K562 (cell line): ENCODE measurements around the gene ABCB10. TPM values are rescaled to one million over a fixed set of nuclear protein-coding genes. Genes with fewer than 3 reads are reported as not detected.

Experiments used
- BRD9 ChIP-seq: fragments of 450-650 bp; IDR thresholded peaks from 2 replicates; pipeline ENCODE4 v1.6.1; 2018; ENCODE audit warnings: low read depth; ENCODE audit not compliant: partially characterized antibody
- CHD1 ChIP-seq: fragments of 200-600 bp; sonication (generic); IDR thresholded peaks from one replicate; pipeline ENCODE4 v1.6.1; 2012; ENCODE audit warnings: mild to moderate bottlenecking, moderate library complexity, low read length, inconsistent platforms
- FOXM1 ChIP-seq, 2 experiments: fragments of 450-650 bp in 1 of 2; sonication (generic) in 1 of 2; formaldehyde crosslinking in 1 of 2; IDR thresholded peaks; 2 replicates each; pipeline versions ENCODE4 v1.6.1 to v1.9.0; 2017 to 2022; ENCODE audit warnings: low read depth in 2 of 2, mild to moderate bottlenecking in 2 of 2, missing genetic modification reagents in 1 of 2, moderate library complexity in 1 of 2
- HDAC1 ChIP-seq, 2 experiments: fragments of 450-650 bp; IDR thresholded peaks; 2 replicates each; pipeline ENCODE4 v1.6.1; 2016 to 2017; ENCODE audit warnings: inconsistent platforms in 1 of 2, mild to moderate bottlenecking in 1 of 2, moderate library complexity in 1 of 2
- MCM5 ChIP-seq: fragments of 450-650 bp; IDR thresholded peaks from 2 replicates; pipeline ENCODE4 v1.6.1; 2016; ENCODE audit warnings: low read depth
- NUFIP1 ChIP-seq: fragments of 450-650 bp; IDR thresholded peaks from 2 replicates; pipeline ENCODE4 v1.6.1; 2018; ENCODE audit not compliant: partially characterized antibody
- PHB2 ChIP-seq: fragments of 450-650 bp; IDR thresholded peaks from 2 replicates; pipeline ENCODE4 v1.6.1; 2017; ENCODE audit warnings: low read depth
- PYGO2 ChIP-seq: fragments of 450-650 bp; IDR thresholded peaks from 2 replicates; pipeline ENCODE4 v1.6.1; 2016; ENCODE audit warnings: mild to moderate bottlenecking, missing genetic modification characterization, moderate library complexity, missing compliant biosample characterization
- RB1 ChIP-seq: fragments of 450-650 bp; IDR thresholded peaks from 2 replicates; pipeline ENCODE4 v1.6.1; 2017; ENCODE audit warnings: low read depth, mild to moderate bottlenecking
- XRCC3 ChIP-seq: fragments of 450-650 bp; IDR thresholded peaks from 2 replicates; pipeline ENCODE4 v1.6.1; 2017; ENCODE audit warnings: mild to moderate bottlenecking, moderate library complexity
- ZNF134 ChIP-seq: fragments of 250-450 bp; sonication (Bioruptor Pico); conservative IDR thresholded peaks from 2 replicates; pipeline ENCODE4 v1.4.0; 2020
- ZNF184 ChIP-seq: sonication (generic); formaldehyde crosslinking; IDR thresholded peaks from 2 replicates; pipeline ENCODE4 v1.5.0; 2020; ENCODE audit warnings: missing genetic modification reagents
- ZNF384 ChIP-seq: IDR thresholded peaks from 2 replicates; pipeline ENCODE4 v1.6.1; 2012; ENCODE audit warnings: low read depth, low read length, improper control_type of control experiment
- ZNF668 ChIP-seq: fragments of 250-450 bp; sonication (Bioruptor Pico); IDR thresholded peaks from 2 replicates; pipeline ENCODE4 v1.8.0; 2022; ENCODE audit warnings: mild to moderate bottlenecking, inconsistent platforms
- ZNF79 ChIP-seq: fragments of 250-450 bp; sonication (Bioruptor Pico); IDR thresholded peaks from 2 replicates; pipeline ENCODE4 v1.4.0; 2020; ENCODE audit warnings: low read depth, mild to moderate bottlenecking, moderate library complexity
- polyA plus RNA-seq, 8 experiments: library from polyadenylated mRNA; depleted of rRNA in 4 of 8; stranded (reverse) in 5 of 8; unstranded in 3 of 8; fragments of >200 nt; fragmentation: Nextera tagmentation in 2 of 8; fragmentation: Illumina TruSeq in 1 of 8; extraction: Ambion mirVana in 2 of 8; extraction: Trizol in 1 of 8; gene quantifications; 2 replicates each; pipeline versions ENCODE4 v1.2.1 to v1.2.3, GENCODE V29; 2011 to 2014; ENCODE audit warnings: inconsistent platforms in 1 of 8, missing spikeins in 1 of 8
- total RNA-seq, 7 experiments: library from RNA; depleted of rRNA in 6 of 7; stranded (reverse); fragments of >200 nt in 6 of 7; fragmentation: Illumina TruSeq in 2 of 7; extraction: Trizol in 2 of 7; gene quantifications; 2 replicates each; pipeline versions ENCODE4 v1.2.1 to v1.2.3, GENCODE V29; 2011 to 2021; ENCODE audit warnings: low replicate concordance in 1 of 7
- TF ChIP-seq, protein P1 (sequence below): fragments of 200-800 bp; sonication (Bioruptor generic); IDR thresholded peaks from 2 replicates; pipeline ENCODE4 v1.6.1; 2017; ENCODE audit warnings: missing genetic modification characterization, missing compliant biosample characterization
- TF ChIP-seq, protein P2 (sequence below): fragments of 250-450 bp; sonication (Bioruptor Pico); IDR thresholded peaks from 2 replicates; pipeline ENCODE4 v1.8.0; 2021; ENCODE audit warnings: moderate library complexity, mild to moderate bottlenecking, inconsistent platforms
- TF ChIP-seq, protein P3 (sequence below), 2 experiments: fragments of 450-650 bp; IDR thresholded peaks; 2 replicates each; pipeline ENCODE4 v1.6.1; 2016
- TF ChIP-seq, protein P4 (sequence below): fragments of 450-650 bp; IDR thresholded peaks from 2 replicates; pipeline ENCODE4 v1.6.1; 2016; ENCODE audit warnings: missing biosample characterization, missing genetic modification characterization
- TF ChIP-seq, protein P5 (sequence below), 2 experiments: IDR thresholded peaks in 1 of 2; conservative IDR thresholded peaks in 1 of 2; 2 replicates each; pipeline ENCODE4 v1.6.1; 2016; ENCODE audit warnings: low read depth in 2 of 2, mild to moderate bottlenecking in 1 of 2, missing compliant biosample characterization in 1 of 2, missing genetic modification characterization in 1 of 2, moderate library complexity in 1 of 2

ABCB10 gene
- total and polyA plus RNA-seq, 9 of the 15 experiments (the other 6 are each of a cell fraction or from before 2014, with no cell fraction given), result 12.4 to 54.8 (median 36.4) TPM

DNA sequence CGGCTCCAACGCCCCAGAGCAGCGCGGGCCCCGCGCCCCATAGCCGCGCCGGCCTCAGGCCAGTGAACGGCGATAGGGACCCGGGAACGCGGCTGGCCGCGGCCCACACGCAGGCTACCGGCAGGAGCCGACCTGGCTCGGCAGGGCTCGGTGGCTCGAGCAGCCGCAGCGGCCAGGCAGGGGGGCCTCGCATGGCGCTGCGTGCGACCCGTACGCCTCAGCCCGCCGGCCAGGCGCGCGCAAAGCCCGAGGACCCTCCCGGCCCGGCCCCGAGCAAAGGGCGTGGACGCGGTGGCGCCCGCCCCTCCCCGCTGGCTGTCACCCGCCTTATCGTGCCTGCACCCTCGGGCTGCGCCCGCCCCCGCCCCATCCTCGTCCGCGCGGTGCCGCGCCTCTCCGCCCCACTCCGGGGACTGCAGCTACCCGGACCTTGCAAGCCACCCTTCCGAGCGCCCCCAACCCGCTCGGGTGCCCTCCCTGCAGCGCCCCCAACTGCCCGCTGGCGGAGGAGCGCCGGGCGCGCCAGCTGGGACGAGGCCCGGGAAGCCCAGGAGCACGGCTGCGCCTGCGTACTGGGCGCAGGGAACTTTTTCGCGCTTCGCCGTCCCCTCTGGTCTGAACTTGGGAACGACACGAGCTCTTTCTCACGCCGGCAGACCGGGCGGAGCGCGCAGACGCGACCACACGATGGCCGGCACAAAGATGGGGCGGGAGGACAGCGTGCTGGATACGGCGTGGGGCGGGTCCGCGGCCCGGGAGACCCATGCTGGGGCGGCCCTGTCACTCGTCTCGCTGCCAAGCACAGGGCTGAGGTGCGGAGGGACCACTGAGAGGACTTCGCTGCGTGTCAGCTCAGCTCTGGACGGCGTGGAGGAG lies at the start of gene ABCB10 (continued):
- TF ChIP-seq, protein P1, sequence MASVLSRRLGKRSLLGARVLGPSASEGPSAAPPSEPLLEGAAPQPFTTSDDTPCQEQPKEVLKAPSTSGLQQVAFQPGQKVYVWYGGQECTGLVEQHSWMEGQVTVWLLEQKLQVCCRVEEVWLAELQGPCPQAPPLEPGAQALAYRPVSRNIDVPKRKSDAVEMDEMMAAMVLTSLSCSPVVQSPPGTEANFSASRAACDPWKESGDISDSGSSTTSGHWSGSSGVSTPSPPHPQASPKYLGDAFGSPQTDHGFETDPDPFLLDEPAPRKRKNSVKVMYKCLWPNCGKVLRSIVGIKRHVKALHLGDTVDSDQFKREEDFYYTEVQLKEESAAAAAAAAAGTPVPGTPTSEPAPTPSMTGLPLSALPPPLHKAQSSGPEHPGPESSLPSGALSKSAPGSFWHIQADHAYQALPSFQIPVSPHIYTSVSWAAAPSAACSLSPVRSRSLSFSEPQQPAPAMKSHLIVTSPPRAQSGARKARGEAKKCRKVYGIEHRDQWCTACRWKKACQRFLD (CRISPR knock-in tag), result 0 out of 2 replicates have a peak, but pooled peaks have one; percentile 82
- TF ChIP-seq, protein P2, sequence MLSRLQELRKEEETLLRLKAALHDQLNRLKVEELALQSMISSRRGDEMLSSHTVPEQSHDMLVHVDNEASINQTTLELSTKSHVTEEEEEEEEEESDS (CRISPR knock-in tag), result no peak
- TF ChIP-seq FOXM1 (IDR thresholded peaks at IDR 0.05; ENCODE audit: low read depth) (peak; percentile 73), FOXM1 (CRISPR knock-in tag; IDR thresholded peaks at IDR 0.05; ENCODE audit: low read depth) (peak; percentile 29; the same call in 1 of the 2 replicates), PYGO2 (tag) (no peak), ZNF384 (peak; percentile 56; the same call in 1 of the 2 replicates), BRD9 (no peak), MCM5 (no peak), ZNF184 (CRISPR knock-in tag) (no peak), XRCC3 (no peak), ZNF668 (CRISPR knock-in tag) (no peak), RB1 (peak; percentile 99), HDAC1 (IDR thresholded peaks at IDR 0.05) (peak in 1 of 2 experiments; percentile 98; a peak in 2 of 4 replicates), CHD1 (peak; percentile 87), ZNF79 (CRISPR knock-in tag) (no peak), PHB2 (no peak), ZNF134 (no peak), NUFIP1 (no peak)
- TF ChIP-seq, protein P3, sequence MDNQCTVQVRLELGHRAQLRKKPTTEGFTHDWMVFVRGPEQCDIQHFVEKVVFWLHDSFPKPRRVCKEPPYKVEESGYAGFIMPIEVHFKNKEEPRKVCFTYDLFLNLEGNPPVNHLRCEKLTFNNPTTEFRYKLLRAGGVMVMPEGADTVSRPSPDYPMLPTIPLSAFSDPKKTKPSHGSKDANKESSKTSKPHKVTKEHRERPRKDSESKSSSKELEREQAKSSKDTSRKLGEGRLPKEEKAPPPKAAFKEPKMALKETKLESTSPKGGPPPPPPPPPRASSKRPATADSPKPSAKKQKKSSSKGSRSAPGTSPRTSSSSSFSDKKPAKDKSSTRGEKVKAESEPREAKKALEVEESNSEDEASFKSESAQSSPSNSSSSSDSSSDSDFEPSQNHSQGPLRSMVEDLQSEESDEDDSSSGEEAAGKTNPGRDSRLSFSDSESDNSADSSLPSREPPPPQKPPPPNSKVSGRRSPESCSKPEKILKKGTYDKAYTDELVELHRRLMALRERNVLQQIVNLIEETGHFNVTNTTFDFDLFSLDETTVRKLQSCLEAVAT (IDR thresholded peaks at IDR 0.05), result peak in 1 of 2 experiments; percentile 100; a peak in 2 of 4 replicates
- TF ChIP-seq, protein P4, sequence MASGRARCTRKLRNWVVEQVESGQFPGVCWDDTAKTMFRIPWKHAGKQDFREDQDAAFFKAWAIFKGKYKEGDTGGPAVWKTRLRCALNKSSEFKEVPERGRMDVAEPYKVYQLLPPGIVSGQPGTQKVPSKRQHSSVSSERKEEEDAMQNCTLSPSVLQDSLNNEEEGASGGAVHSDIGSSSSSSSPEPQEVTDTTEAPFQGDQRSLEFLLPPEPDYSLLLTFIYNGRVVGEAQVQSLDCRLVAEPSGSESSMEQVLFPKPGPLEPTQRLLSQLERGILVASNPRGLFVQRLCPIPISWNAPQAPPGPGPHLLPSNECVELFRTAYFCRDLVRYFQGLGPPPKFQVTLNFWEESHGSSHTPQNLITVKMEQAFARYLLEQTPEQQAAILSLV (tag), result no peak
- TF ChIP-seq, protein P5, sequence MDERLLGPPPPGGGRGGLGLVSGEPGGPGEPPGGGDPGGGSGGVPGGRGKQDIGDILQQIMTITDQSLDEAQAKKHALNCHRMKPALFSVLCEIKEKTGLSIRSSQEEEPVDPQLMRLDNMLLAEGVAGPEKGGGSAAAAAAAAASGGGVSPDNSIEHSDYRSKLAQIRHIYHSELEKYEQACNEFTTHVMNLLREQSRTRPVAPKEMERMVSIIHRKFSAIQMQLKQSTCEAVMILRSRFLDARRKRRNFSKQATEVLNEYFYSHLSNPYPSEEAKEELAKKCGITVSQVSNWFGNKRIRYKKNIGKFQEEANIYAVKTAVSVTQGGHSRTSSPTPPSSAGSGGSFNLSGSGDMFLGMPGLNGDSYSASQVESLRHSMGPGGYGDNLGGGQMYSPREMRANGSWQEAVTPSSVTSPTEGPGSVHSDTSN (CRISPR knock-in tag; IDR thresholded peaks at IDR 0.05; ENCODE audit: low read depth), result no peak
- TF ChIP-seq, protein P5 (tag; conservative IDR thresholded peaks at IDR 0.05; ENCODE audit: low read depth), result no peak
